OCI-LY7 (cell line): ENCODE results near the gene POC1B.

ENCODE experiments used
- CTCF ChIP-seq: fragments of 200-600 bp; sonication (generic); conservative IDR thresholded peaks from 2 replicates; pipeline ENCODE4 v1.5.1; 2014; ENCODE audit warnings: mild to moderate bottlenecking, antibody characterized with exemption, low read length, moderate library complexity, mixed read lengths
- EZH2phosphoT487 ChIP-seq: fragments of 200-600 bp; sonication (generic); IDR thresholded peaks from 2 replicates; pipeline ENCODE4 v1.6.1; 2018; ENCODE audit warnings: low read depth, borderline replicate concordance, mild to moderate bottlenecking, mixed run types, antibody characterized with exemption, low read length, moderate library complexity, mixed read lengths

DNA sequence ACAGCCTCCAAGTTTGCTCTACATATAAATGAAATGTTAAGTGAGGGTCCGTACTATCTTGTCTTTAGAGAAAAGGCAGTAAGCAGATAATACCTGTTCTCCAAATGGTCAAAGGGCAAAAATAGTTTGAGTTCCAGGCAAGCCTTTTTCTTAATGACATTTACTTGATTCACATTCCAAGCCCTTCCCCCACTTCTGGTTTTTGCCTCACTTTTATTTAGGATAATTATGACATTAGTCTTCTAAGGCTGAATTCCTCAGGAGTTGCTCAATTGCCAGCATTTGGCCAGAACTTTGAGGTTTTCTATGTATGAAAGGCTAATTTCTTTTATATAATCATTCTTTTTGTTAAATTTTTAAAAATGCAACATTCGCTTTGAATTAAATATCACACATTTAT lies 111.0 kb downstream of the POC1B start:
- no peak for TF ChIP-seq CTCF
- TF ChIP-seq EZH2phosphoT487, result no peak
